ENCODE data around the gene ZZZ3. TPM values are rescaled to one million over a fixed set of nuclear protein-coding genes. Genes with fewer than 3 reads are reported as not detected.
"Not testable (repeated sequence)": the region's sequence is repeated elsewhere in the genome, so short reads cannot be mapped to it uniquely, and the experiment has no call there.

The ZZZ3 gene
- total RNA-seq, 1 donor from 2014 or later, result 55.6 TPM

GRCh38 chr1:77709727-77710126, 27.3 kb upstream of the ZZZ3 start:
- DNase-seq (ENCODE audit: low spot score in 2 of 2), result no peak
- Histone ChIP-seq H3K4me3 (no peak overlapping the region), H3K36me3 (peaks cover 44 to 81% of the 10 kb centered on the region in 2 donors), H3K9me3 (no peaks in the 10 kb centered on the region), H3K4me1 (no peaks in the 10 kb centered on the region), H3K27ac (no peak overlapping the region), H3K27me3 (no peaks in the 10 kb centered on the region)
- intact Hi-C loops (cut with DNase I), result loop anchor here (10.0 kb wide), 1 partner anchor 255 kb away; no protein-coding TSS in a partner anchor
- TF ChIP-seq CTCF (IDR thresholded peaks at IDR 0.05), result no peak

GRCh38 chr1:77706321-77706720, 23.9 kb upstream of the ZZZ3 start:
- intact Hi-C loops (cut with DNase I), result no loop called here
- Histone ChIP-seq H3K27me3 (no peaks in the 10 kb centered on the region), H3K36me3 (peaks cover 27 to 51% of the 10 kb centered on the region in 2 donors), H3K4me3 (no peak overlapping the region), H3K27ac (no peak overlapping the region), H3K4me1 (no peaks in the 10 kb centered on the region), H3K9me3 (no peaks in the 10 kb centered on the region)
- no peak for TF ChIP-seq CTCF (IDR thresholded peaks at IDR 0.05)
- DNase-seq (ENCODE audit: low spot score in 2 of 2), result no peak

- H3K36me3 ChIP-seq, result peaks cover 21 to 45% of the 10 kb centered on the region in 2 donors
Measured at GRCh38 chr1:77704736-77705135, 22.3 kb upstream of the ZZZ3 start.

GRCh38 chr1:77699673-77700072, 17.2 kb upstream of the ZZZ3 start:
- H3K27me3 ChIP-seq; DNase-seq (ENCODE audit: low spot score in 2 of 2); H3K4me3 ChIP-seq; H3K4me1 ChIP-seq; intact Hi-C loops (cut with DNase I); H3K27ac ChIP-seq; H3K9me3 ChIP-seq: not testable (repeated sequence)
- peaks cover 15 to 35% of the 10 kb centered on the region in 2 donors for H3K36me3 ChIP-seq

More at GRCh38 chr1:77704736-77705135, 22.3 kb upstream of the ZZZ3 start:
- Histone ChIP-seq H3K27ac (no peak overlapping the region), H3K4me3 (no peak overlapping the region), H3K9me3 (no peaks in the 10 kb centered on the region), H3K4me1 (no peaks in the 10 kb centered on the region), H3K27me3 (no peaks in the 10 kb centered on the region)
- no peak for TF ChIP-seq CTCF (IDR thresholded peaks at IDR 0.05)
- intact Hi-C loops (cut with DNase I), result no loop called here
- DNase-seq (ENCODE audit: low spot score in 2 of 2), result no peak

- no peak for TF ChIP-seq CTCF (IDR thresholded peaks at IDR 0.05)
- DNase-seq (ENCODE audit: low spot score in 2 of 2), result no peak
- Histone ChIP-seq H3K27ac (no peak overlapping the region), H3K4me1 (no peaks in the 10 kb centered on the region), H3K4me3 (no peak overlapping the region), H3K27me3 (no peaks in the 10 kb centered on the region), H3K36me3 (peaks cover 25 to 53% of the 10 kb centered on the region in 2 donors), H3K9me3 (no peaks in the 10 kb centered on the region)
- intact Hi-C loops (cut with DNase I), result no loop called here
Measured at GRCh38 chr1:77697441-77697840, 15.0 kb upstream of the ZZZ3 start.

- Histone ChIP-seq H3K4me3 (no peak overlapping the region), H3K4me1 (peaks cover 0 to 10% of the 10 kb centered on the region in 2 donors), H3K36me3 (peaks cover 10 to 20% of the 10 kb centered on the region in 2 donors), H3K27me3 (no peaks in the 10 kb centered on the region), H3K9me3 (no peaks in the 10 kb centered on the region), H3K27ac (no peak overlapping the region)
- no peak for DNase-seq (ENCODE audit: low spot score in 2 of 2)
- TF ChIP-seq CTCF (IDR thresholded peaks at IDR 0.05), result no peak
- intact Hi-C loops (cut with DNase I), result loop anchor here (10.0 kb wide), 1 partner anchor 1614 kb away; the partner anchor contains the start of gene ST6GALNAC3
Measured at GRCh38 chr1:77688939-77689338, 6.5 kb upstream of the ZZZ3 start.
